IPS DF 4.7 (cell line): ENCODE results near the gene CRYAA.
"Not testable (repeated sequence)": the region's sequence is repeated elsewhere in the genome, so short reads cannot be mapped to it uniquely, and the experiment has no call there.

Experiments used
- DNase-seq: peaks from one replicate; pipeline ENCODE4 v3.0.0-alpha.2; 2013; ENCODE audit warnings: low spot score; ENCODE audit errors: extremely low read depth

The CRYAA gene

GRCh38 chr21:43177043-43177906, 8.5 kb downstream of the CRYAA start:
- DNase-seq = not testable (repeated sequence)

GRCh38 chr21:43178175-43178826, 9.5 kb downstream of the CRYAA start:
- not testable (repeated sequence) for DNase-seq

GRCh38 chr21:43181033-43181432, 12.2 kb downstream of the CRYAA start:
- not testable (repeated sequence) for DNase-seq

- DNase-seq = not testable (repeated sequence)
Measured at GRCh38 chr21:43187268-43187667, 18.5 kb downstream of the CRYAA start.

GRCh38 chr21:43187715-43188114, 18.9 kb downstream of the CRYAA start:
- no peak for DNase-seq

GRCh38 chr21:43188181-43188580, 19.4 kb downstream of the CRYAA start:
- no peak for DNase-seq

- DNase-seq = no peak
Measured at GRCh38 chr21:43188592-43189210, 19.9 kb downstream of the CRYAA start.

- DNase-seq = no peak
Measured at GRCh38 chr21:43189936-43190335, 21.1 kb downstream of the CRYAA start.

- DNase-seq = no peak
Measured at GRCh38 chr21:43190544-43190943, 21.7 kb downstream of the CRYAA start.

- DNase-seq = no peak
Measured at GRCh38 chr21:43190951-43191350, 22.1 kb downstream of the CRYAA start.

- DNase-seq = no peak
Measured at GRCh38 chr21:43191521-43191920, 22.7 kb downstream of the CRYAA start.

- DNase-seq = no peak
Measured at GRCh38 chr21:43191971-43192370, 23.2 kb downstream of the CRYAA start.

GRCh38 chr21:43192501-43193081, 23.8 kb downstream of the CRYAA start:
- DNase-seq = no peak

GRCh38 chr21:43193088-43193650, 24.4 kb downstream of the CRYAA start:
- DNase-seq = no peak

- DNase-seq = no peak
Measured at GRCh38 chr21:43193651-43194302, 25.0 kb downstream of the CRYAA start.

GRCh38 chr21:43194303-43195120, 25.7 kb downstream of the CRYAA start:
- DNase-seq = no peak

GRCh38 chr21:43195121-43196021, 26.6 kb downstream of the CRYAA start:
- no peak for DNase-seq

GRCh38 chr21:43196826-43197225, 28.0 kb downstream of the CRYAA start:
- no peak for DNase-seq

- DNase-seq = no peak
Measured at GRCh38 chr21:43198376-43198775, 29.6 kb downstream of the CRYAA start.
